ENCODE results near the gene PEX19. TPM values are rescaled to one million over a fixed set of nuclear protein-coding genes. Genes with fewer than 3 reads are reported as not detected.

The PEX19 gene
- polyA plus RNA-seq, 2 of the 4 experiments (the other 2 are of a cell fraction), result 25.1 to 56.7 TPM

GRCh38 chr1:160251011-160251410, 33.9 kb downstream of the PEX19 start:
- Histone ChIP-seq H3K4me2 (no peak overlapping the region), H3K9me3 (no peaks in the 10 kb centered on the region), H3K27ac (no peak overlapping the region), H3K4me3 (no peak overlapping the region), H3K4me1 (peaks cover 10% of the 10 kb centered on the region)
- FAIRE-seq (no peak), DNase-seq (ENCODE audit: low read depth in 1 of 2, low spot score in 1 of 2) (no peak), ATAC-seq (no peak)
- ChIA-PET POLR2A (interaction anchor here (2.3 kb wide), 1 partner anchor 10 kb away, joined by 22 read pairs; the partner anchor contains the start of gene DCAF8), CTCF (interaction anchor here (0.9 to 12.4 kb wide), 23 partner anchors 10 to 211 kb away, joined by 3 to 203 read pairs (median 8); partner anchors contain the start of genes ATP1A2, CASQ1 and DCAF8)
- no peak for TF ChIP-seq PHF8 (IDR thresholded peaks at IDR 0.05; ENCODE audit: borderline replicate concordance, low read depth)
- no peak for TF ChIP-seq NR3C1 (IDR thresholded peaks at IDR 0.05)
- TF ChIP-seq RAD21 (conservative IDR thresholded peaks at IDR 0.05 in 1 of 2, IDR thresholded peaks at IDR 0.05 in 1 of 2), result no peak
- TF ChIP-seq HOXA7 (CRISPR knock-in tag; IDR thresholded peaks at IDR 0.05), result no peak
- TF ChIP-seq NFE2L2 (conservative IDR thresholded peaks at IDR 0.05; ENCODE audit: low read length), result no peak
- no peak for TF ChIP-seq MAFK (IDR thresholded peaks at IDR 0.05; ENCODE audit: partially characterized antibody)
- TF ChIP-seq MYC (IDR thresholded peaks at IDR 0.05; ENCODE audit: borderline replicate concordance, low read length), result no peak
- no peak for TF ChIP-seq HEYL (CRISPR knock-in tag; IDR thresholded peaks at IDR 0.05)
- no peak for TF ChIP-seq KDM5A (IDR thresholded peaks at IDR 0.05)
- no peak for TF ChIP-seq RCOR1 (IDR thresholded peaks at IDR 0.05; ENCODE audit: low read depth, low read length)
- TF ChIP-seq REST (IDR thresholded peaks at IDR 0.05), result no peak
- TF ChIP-seq USF2 (IDR thresholded peaks at IDR 0.05), result no peak
- no peak for TF ChIP-seq HMGXB4 (CRISPR knock-in tag; IDR thresholded peaks at IDR 0.05; ENCODE audit: borderline replicate concordance)
- no peak for TF ChIP-seq CTCF (IDR thresholded peaks at IDR 0.05)
- no peak for TF ChIP-seq EP300 (IDR thresholded peaks at IDR 0.05)
- TF ChIP-seq RNF2 (IDR thresholded peaks at IDR 0.05; ENCODE audit: borderline replicate concordance, low read depth), result no peak
- TF ChIP-seq POLR2A (IDR thresholded peaks at IDR 0.05; ENCODE audit: low read length), result no peak
- TF ChIP-seq EHMT2 (IDR thresholded peaks at IDR 0.05; ENCODE audit: low read depth), result no peak
- TF ChIP-seq RFX5 (IDR thresholded peaks at IDR 0.05), result no peak

GRCh38 chr1:160247053-160247452, 37.9 kb downstream of the PEX19 start:
- Histone ChIP-seq H3K27ac (no peak overlapping the region), H3K4me2 (no peak overlapping the region), H3K4me3 (no peak overlapping the region), H3K4me1 (peaks cover 16% of the 10 kb centered on the region), H3K9me3 (no peaks in the 10 kb centered on the region)
- DNase-seq (ENCODE audit: low read depth in 1 of 2, low spot score in 1 of 2) (no peak), ATAC-seq (no peak), FAIRE-seq (no peak)
- ChIA-PET CTCF (interaction anchor here (1.9 to 4.2 kb wide), 3 partner anchors 8 to 146 kb away, joined by 5 to 26 read pairs (median 10); no protein-coding TSS in a partner anchor), POLR2A (no interaction called here)
- WGBS (ENCODE audit: missing lambda C conversion rate), result 95% methylated on average over 1 of the region's 1 CpG
- no peak for TF ChIP-seq SREBF2 (IDR thresholded peaks at IDR 0.05)
- no peak for TF ChIP-seq TFCP2L1 (CRISPR knock-in tag; IDR thresholded peaks at IDR 0.05)
- no peak for TF ChIP-seq BHLHE40 (IDR thresholded peaks at IDR 0.05; ENCODE audit: low read depth, low read length)
- TF ChIP-seq ZC3H11A (IDR thresholded peaks at IDR 0.05), result no peak
- no peak for TF ChIP-seq USF2 (IDR thresholded peaks at IDR 0.05)
- no peak for TF ChIP-seq RFX5 (IDR thresholded peaks at IDR 0.05)
- no peak for TF ChIP-seq RARB (CRISPR knock-in tag; IDR thresholded peaks at IDR 0.05)
- no peak for TF ChIP-seq EHMT2 (IDR thresholded peaks at IDR 0.05; ENCODE audit: low read depth)
- no peak for TF ChIP-seq MAFK (IDR thresholded peaks at IDR 0.05; ENCODE audit: partially characterized antibody)
- no peak for TF ChIP-seq BCL3 (IDR thresholded peaks at IDR 0.05)
- no peak for TF ChIP-seq HOXA7 (CRISPR knock-in tag; IDR thresholded peaks at IDR 0.05)
- no peak for TF ChIP-seq CBX2 (IDR thresholded peaks at IDR 0.05; ENCODE audit: borderline replicate concordance, low read depth)
- TF ChIP-seq POLR2AphosphoS2 (conservative IDR thresholded peaks at IDR 0.05; ENCODE audit: low read length), result no peak
- no peak for TF ChIP-seq HES2 (IDR thresholded peaks at IDR 0.05)
